CD14-positive monocyte (primary cell): ENCODE data around the gene PEMT. TPM values are rescaled to one million over a fixed set of nuclear protein-coding genes. Genes with fewer than 3 reads are reported as not detected.

Experiments
- DNase-seq, 3 donors: peaks; one replicate each; pipeline ENCODE4 v3.0.0-alpha.2; 2011 to 2022
- H2AFZ ChIP-seq: 2 replicates; pipeline ENCODE4 v1.6.0; 2012; ENCODE audit warnings: mild to moderate bottlenecking, low read depth, low read length, inconsistent platforms; ENCODE audit not compliant: insufficient read depth, poor library complexity, severe bottlenecking
- H3K27ac ChIP-seq, 2 donors: 1 replicate in 1 of 2; 2 replicates in 1 of 2; pipeline ENCODE4 v1.5.1; 2012 to 2013; ENCODE audit warnings: low read length in 2 of 2, control low read depth in 1 of 2, inconsistent platforms in 1 of 2, low read depth in 1 of 2, mild to moderate bottlenecking in 1 of 2
- H3K27me3 ChIP-seq, 2 donors: one replicate each; pipeline versions ENCODE4 v1.6.0 to v1.6.1; 2011 to 2013; ENCODE audit warnings: low read length in 2 of 2; ENCODE audit not compliant: control insufficient read depth in 2 of 2, insufficient read depth in 2 of 2
- H3K36me3 ChIP-seq, 2 donors: replicated peaks in 1 of 2; 1 replicate in 1 of 2; 2 replicates in 1 of 2; pipeline versions ENCODE4 v1.5.1 to v1.6.1; 2012 to 2013; ENCODE audit warnings: low read length in 2 of 2, control low read depth in 1 of 2, inconsistent platforms in 1 of 2, mild to moderate bottlenecking in 1 of 2; ENCODE audit not compliant: insufficient read depth in 2 of 2, control insufficient read depth in 1 of 2
- H3K4me1 ChIP-seq, 2 donors: 1 replicate in 1 of 2; 2 replicates in 1 of 2; pipeline versions ENCODE4 v1.5.1 to v1.6.1; 2012 to 2013; ENCODE audit warnings: low read length in 2 of 2, control low read depth in 1 of 2, inconsistent platforms in 1 of 2, mild to moderate bottlenecking in 1 of 2, moderate library complexity in 1 of 2; ENCODE audit not compliant: insufficient read depth in 2 of 2, control insufficient read depth in 1 of 2
- H3K4me2 ChIP-seq: replicated peaks from 2 replicates; pipeline ENCODE3; 2012; ENCODE audit warnings: low read length, moderate library complexity, mild to moderate bottlenecking; ENCODE audit not compliant: poor library complexity, severe bottlenecking; ENCODE audit errors: extremely low read depth
- H3K4me3 ChIP-seq, 3 experiments: fragments of 200-600 bp in 1 of 3; sonication (generic) in 1 of 3; replicated peaks in 1 of 3; 1 replicate in 2 of 3; 2 replicates in 1 of 3; pipeline ENCODE4 v1.5.1; 2011 to 2013; ENCODE audit warnings: low read length in 3 of 3, mild to moderate bottlenecking in 3 of 3, control low read depth in 2 of 3, low read depth in 2 of 3, inconsistent platforms in 1 of 3, moderate library complexity in 1 of 3
- H3K79me2 ChIP-seq: 2 replicates; pipeline ENCODE4 v1.6.0; 2012; ENCODE audit warnings: mild to moderate bottlenecking, control low read depth, inconsistent platforms, low read length, moderate library complexity; ENCODE audit not compliant: insufficient read depth
- H3K9ac ChIP-seq: 2 replicates; pipeline ENCODE4 v1.6.0; 2017; ENCODE audit warnings: low read length, mild to moderate bottlenecking; ENCODE audit not compliant: insufficient read depth, poor library complexity, severe bottlenecking
- H3K9me3 ChIP-seq, 2 donors: replicated peaks in 1 of 2; 1 replicate in 1 of 2; 2 replicates in 1 of 2; pipeline versions ENCODE4 v1.5.1 to v1.6.1; 2012 to 2013; ENCODE audit warnings: low read length in 2 of 2, control low read depth in 1 of 2; ENCODE audit not compliant: control insufficient read depth in 1 of 2, insufficient read depth in 1 of 2
- H4K20me1 ChIP-seq: 2 replicates; pipeline ENCODE4 v1.6.0; 2012; ENCODE audit warnings: mild to moderate bottlenecking, low read length, control low read depth, moderate library complexity; ENCODE audit not compliant: insufficient read depth
- H3K27ac Mint-ChIP-seq, 7 donors: one replicate each; pipeline ENCODE4 v1.8.0; 2020; ENCODE audit warnings: mild to moderate bottlenecking in 7 of 7, mixed read lengths in 7 of 7, moderate library complexity in 6 of 7, inconsistent platforms in 2 of 7
- H3K27me3 Mint-ChIP-seq, 3 donors: one replicate each; pipeline ENCODE4 v1.8.0; 2021 to 2022; ENCODE audit warnings: low read depth in 3 of 3, mild to moderate bottlenecking in 3 of 3, mixed read lengths in 3 of 3, moderate library complexity in 3 of 3, inconsistent platforms in 1 of 3
- H3K36me3 Mint-ChIP-seq, 2 donors: one replicate each; pipeline ENCODE4 v1.8.0; 2020; ENCODE audit warnings: mixed read lengths in 2 of 2, inconsistent platforms in 1 of 2, mild to moderate bottlenecking in 1 of 2
- H3K4me1 Mint-ChIP-seq: one replicate; pipeline ENCODE4 v1.8.0; 2020; ENCODE audit warnings: mild to moderate bottlenecking, mixed read lengths
- H3K4me3 Mint-ChIP-seq, 2 donors: one replicate each; pipeline ENCODE4 v1.8.0; 2020; ENCODE audit warnings: mild to moderate bottlenecking in 2 of 2, mixed read lengths in 2 of 2, moderate library complexity in 1 of 2
- H3K9me3 Mint-ChIP-seq, 7 donors: one replicate each; pipeline ENCODE4 v1.8.0; 2020 to 2022; ENCODE audit warnings: mixed read lengths in 7 of 7, mild to moderate bottlenecking in 6 of 7, moderate library complexity in 6 of 7, inconsistent platforms in 2 of 7
- WGBS: methylation state at CpG from one replicate; pipeline ENCODE4 v1.1.5; 2013; ENCODE audit warnings: missing lambda C conversion rate; ENCODE audit not compliant: insufficient coverage; 5-methylcytosine and 5-hydroxymethylcytosine counted together
- intact Hi-C, 2 donors: fragments of 100-400 bp; cut with micrococcal nuclease; formaldehyde crosslinking; loops; one replicate each; pipeline versions ENCODE4 v1.15.0 to v1.15.1; 2023
- polyA plus RNA-seq, 3 donors: library from polyadenylated mRNA; depleted of rRNA in 1 of 3; unstranded in 2 of 3; stranded (reverse) in 1 of 3; fragments of 300-500 nt in 2 of 3; fragments of >200 nt in 1 of 3; fragmentation: Illumina TruSeq in 2 of 3; gene quantifications; 1 replicate in 2 of 3; 2 replicates in 1 of 3; pipeline ENCODE4 v1.2.3, GENCODE V29; 2012 to 2021
- TF ChIP-seq, protein P1 (sequence below): fragments of 200-600 bp; IDR thresholded peaks from one replicate; pipeline ENCODE4 v1.8.0; 2022; ENCODE audit warnings: antibody characterized with exemption, mild to moderate bottlenecking

Gene PEMT
- polyA plus RNA-seq, 3 donors = 26.7 to 41.0 (median 38.4) TPM

GRCh38 chr17:17560975-17561374 is 30.5 kb downstream of the PEMT start:
- intact Hi-C loops = no loop called here
- peak overlapping the region; percentile 35 for H3K9ac ChIP-seq
- H4K20me1 ChIP-seq = no peaks in the 10 kb centered on the region
- no peak overlapping the region for H3K4me3 ChIP-seq
- no peak overlapping the region for H2AFZ ChIP-seq
- H3K36me3 ChIP-seq = no peaks in the 10 kb centered on the region
- DNase-seq = no peak
- peak overlapping the region; percentile 50 to 79 for H3K27ac ChIP-seq
- no peaks in the 10 kb centered on the region for H3K27me3 ChIP-seq
- peaks cover 6 to 10% of the 10 kb centered on the region in 2 donors for H3K4me1 ChIP-seq
- peaks cover 5% of the 10 kb centered on the region for H3K4me1 Mint-ChIP-seq
- no peaks in the 10 kb centered on the region for H3K79me2 ChIP-seq
- no peaks in the 10 kb centered on the region for H3K9me3 Mint-ChIP-seq
- peaks cover 0 to 1% (median 0%) of the 10 kb centered on the region in 3 donors for H3K27me3 Mint-ChIP-seq
- 92% methylated on average over 10 of the region's 10 CpGs for WGBS
- peak overlapping the region in 6 of 7 donors; percentile 69 to 88 (median 86) for H3K27ac Mint-ChIP-seq
- H3K4me3 Mint-ChIP-seq = peak overlapping the region in 1 of 2 donors; percentile 24
- no peak overlapping the region for H3K4me2 ChIP-seq
- peaks cover 0 to 2% of the 10 kb centered on the region in 2 donors for H3K36me3 Mint-ChIP-seq
- H3K9me3 ChIP-seq = no peaks in the 10 kb centered on the region
- TF ChIP-seq, protein P1, sequence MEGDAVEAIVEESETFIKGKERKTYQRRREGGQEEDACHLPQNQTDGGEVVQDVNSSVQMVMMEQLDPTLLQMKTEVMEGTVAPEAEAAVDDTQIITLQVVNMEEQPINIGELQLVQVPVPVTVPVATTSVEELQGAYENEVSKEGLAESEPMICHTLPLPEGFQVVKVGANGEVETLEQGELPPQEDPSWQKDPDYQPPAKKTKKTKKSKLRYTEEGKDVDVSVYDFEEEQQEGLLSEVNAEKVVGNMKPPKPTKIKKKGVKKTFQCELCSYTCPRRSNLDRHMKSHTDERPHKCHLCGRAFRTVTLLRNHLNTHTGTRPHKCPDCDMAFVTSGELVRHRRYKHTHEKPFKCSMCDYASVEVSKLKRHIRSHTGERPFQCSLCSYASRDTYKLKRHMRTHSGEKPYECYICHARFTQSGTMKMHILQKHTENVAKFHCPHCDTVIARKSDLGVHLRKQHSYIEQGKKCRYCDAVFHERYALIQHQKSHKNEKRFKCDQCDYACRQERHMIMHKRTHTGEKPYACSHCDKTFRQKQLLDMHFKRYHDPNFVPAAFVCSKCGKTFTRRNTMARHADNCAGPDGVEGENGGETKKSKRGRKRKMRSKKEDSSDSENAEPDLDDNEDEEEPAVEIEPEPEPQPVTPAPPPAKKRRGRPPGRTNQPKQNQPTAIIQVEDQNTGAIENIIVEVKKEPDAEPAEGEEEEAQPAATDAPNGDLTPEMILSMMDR = no peak

- Mint-ChIP-seq H3K36me3 (peaks cover 0 to 2% of the 10 kb centered on the region in 2 donors), H3K4me3 (no peak overlapping the region), H3K27me3 (peaks cover 0 to 1% (median 0%) of the 10 kb centered on the region in 3 donors), H3K9me3 (no peaks in the 10 kb centered on the region), H3K27ac (no peak overlapping the region), H3K4me1 (peaks cover 5% of the 10 kb centered on the region)
- no peak for DNase-seq
- Histone ChIP-seq H3K4me1 (peaks cover 6 to 10% of the 10 kb centered on the region in 2 donors), H3K27me3 (no peaks in the 10 kb centered on the region), H3K9ac (no peak overlapping the region), H3K79me2 (no peaks in the 10 kb centered on the region), H3K36me3 (no peaks in the 10 kb centered on the region), H4K20me1 (no peaks in the 10 kb centered on the region), H3K4me3 (no peak overlapping the region), H3K9me3 (no peaks in the 10 kb centered on the region), H3K4me2 (no peak overlapping the region), H2AFZ (no peak overlapping the region), H3K27ac (no peak overlapping the region)
- 98% methylated on average over 8 of the region's 10 CpGs for WGBS
- TF ChIP-seq, protein P1 = no peak
- intact Hi-C loops = no loop called here
Observed at GRCh38 chr17:17560167-17560566, 31.3 kb downstream of the PEMT start.
